Type B pancreatic cell (in vitro differentiated cells): ENCODE results near the gene AGAP9. TPM values are rescaled to one million over a fixed set of nuclear protein-coding genes. Genes with fewer than 3 reads are reported as not detected.
"Not testable (repeated sequence)": the region's sequence is repeated elsewhere in the genome, so short reads cannot be mapped to it uniquely, and the experiment has no call there.

Experiments
- DNase-seq: peaks from one replicate; pipeline ENCODE4 v3.0.0; 2021; ENCODE audit warnings: mixed read lengths; ENCODE audit not compliant: unreplicated experiment; ENCODE audit errors: extremely low spot score
- H3K27ac Mint-ChIP-seq: 2 replicates; pipeline ENCODE4 v1.8.0; 2021; ENCODE audit warnings: mild to moderate bottlenecking, mixed read lengths
- H3K27me3 Mint-ChIP-seq: 2 replicates; pipeline ENCODE4 v1.8.0; 2021; ENCODE audit warnings: mixed read lengths
- H3K36me3 Mint-ChIP-seq: 2 replicates; pipeline ENCODE4 v1.8.0; 2021; ENCODE audit warnings: mixed read lengths
- H3K4me1 Mint-ChIP-seq: one replicate; pipeline ENCODE4 v1.8.0; 2021; ENCODE audit warnings: mixed read lengths; ENCODE audit not compliant: unreplicated experiment
- H3K4me3 Mint-ChIP-seq: 2 replicates; pipeline ENCODE4 v1.8.0; 2021; ENCODE audit warnings: mild to moderate bottlenecking, mixed read lengths
- H3K9me3 Mint-ChIP-seq: 2 replicates; pipeline ENCODE4 v1.8.0; 2021; ENCODE audit warnings: mixed read lengths
- CTCF ChIP-seq: fragments of 200-600 bp; sonication (generic); conservative IDR thresholded peaks from 2 replicates; pipeline ENCODE4 v1.5.0; 2021; ENCODE audit warnings: antibody characterized with exemption, mild to moderate bottlenecking
- total RNA-seq: library from RNA; stranded (reverse); gene quantifications from 2 replicates; pipeline ENCODE4 v1.2.1, GENCODE V29; 2021; ENCODE audit warnings: low replicate concordance

Gene AGAP9
- total RNA-seq, 1 donor from 2014 or later: 14.2 TPM

GRCh38 chr10:47461261-47461687 lies 62.2 kb downstream of the AGAP9 start:
- H3K9me3 Mint-ChIP-seq, H3K4me1 Mint-ChIP-seq, H3K36me3 Mint-ChIP-seq, H3K27ac Mint-ChIP-seq, H3K27me3 Mint-ChIP-seq: not testable (repeated sequence)
- H3K4me3 Mint-ChIP-seq: peak overlapping the region; percentile 81
- DNase-seq: peak; percentile 58
- peak; percentile 60 for TF ChIP-seq CTCF

- Mint-ChIP-seq H3K36me3 (no peaks in the 10 kb centered on the region), H3K9me3 (no peaks in the 10 kb centered on the region), H3K4me1 (peaks cover 1% of the 10 kb centered on the region), H3K4me3 (no peak overlapping the region), H3K27ac (no peak overlapping the region), H3K27me3 (peaks cover 2% of the 10 kb centered on the region)
- TF ChIP-seq CTCF: no peak
- DNase-seq: no peak
Observed at GRCh38 chr10:47458466-47459154, 64.8 kb downstream of the AGAP9 start.

- H3K4me3 Mint-ChIP-seq: no peak overlapping the region
Observed at GRCh38 chr10:47457826-47458225, 65.6 kb downstream of the AGAP9 start.

GRCh38 chr10:47457528-47457820 lies 66.0 kb downstream of the AGAP9 start:
- Mint-ChIP-seq H3K36me3 (no peaks in the 10 kb centered on the region), H3K27ac (no peak overlapping the region), H3K27me3 (peaks cover 7% of the 10 kb centered on the region), H3K4me1 (peaks cover 6% of the 10 kb centered on the region), H3K9me3 (no peaks in the 10 kb centered on the region), H3K4me3 (no peak overlapping the region)
- DNase-seq: peak; percentile 39
- no peak for TF ChIP-seq CTCF

More at GRCh38 chr10:47457826-47458225, 65.6 kb downstream of the AGAP9 start:
- no peaks in the 10 kb centered on the region for H3K36me3 Mint-ChIP-seq
- H3K9me3 Mint-ChIP-seq: no peaks in the 10 kb centered on the region
- DNase-seq: peak; percentile 37
- peaks cover 6% of the 10 kb centered on the region for H3K4me1 Mint-ChIP-seq
- no peak overlapping the region for H3K27ac Mint-ChIP-seq
- peaks cover 5% of the 10 kb centered on the region for H3K27me3 Mint-ChIP-seq
- TF ChIP-seq CTCF: no peak

- no peak for TF ChIP-seq CTCF
- no peak overlapping the region for H3K4me3 Mint-ChIP-seq
- peaks cover 6% of the 10 kb centered on the region for H3K4me1 Mint-ChIP-seq
- no peak overlapping the region for H3K27ac Mint-ChIP-seq
- no peaks in the 10 kb centered on the region for H3K36me3 Mint-ChIP-seq
- DNase-seq: peak; percentile 54
- H3K9me3 Mint-ChIP-seq: no peaks in the 10 kb centered on the region
- H3K27me3 Mint-ChIP-seq: peaks cover 9% of the 10 kb centered on the region
Observed at GRCh38 chr10:47456794-47457527, 66.5 kb downstream of the AGAP9 start.
